Loucy (cell line): ENCODE data around the gene TMPO.
"Not testable (repeated sequence)": the region's sequence is repeated elsewhere in the genome, so short reads cannot be mapped to it uniquely, and the experiment has no call there.

Experiments
- CTCF ChIP-seq: fragments of 200-600 bp; sonication (generic); conservative IDR thresholded peaks from 2 replicates; pipeline ENCODE4 v1.5.1; 2014; ENCODE audit warnings: mild to moderate bottlenecking, antibody characterized with exemption, low read length
- EZH2phosphoT487 ChIP-seq: fragments of 200-600 bp; IDR thresholded peaks from 2 replicates; pipeline ENCODE4 v1.6.1; 2018; ENCODE audit warnings: antibody characterized with exemption, mild to moderate bottlenecking, moderate library complexity, borderline replicate concordance

GRCh38 chr12:98488416-98488815 lies 27.0 kb upstream of the TMPO start:
- TF ChIP-seq CTCF, EZH2phosphoT487: not testable (repeated sequence)
